ENCODE data around the gene HOXA2.

- TF ChIP-seq, protein P1, sequence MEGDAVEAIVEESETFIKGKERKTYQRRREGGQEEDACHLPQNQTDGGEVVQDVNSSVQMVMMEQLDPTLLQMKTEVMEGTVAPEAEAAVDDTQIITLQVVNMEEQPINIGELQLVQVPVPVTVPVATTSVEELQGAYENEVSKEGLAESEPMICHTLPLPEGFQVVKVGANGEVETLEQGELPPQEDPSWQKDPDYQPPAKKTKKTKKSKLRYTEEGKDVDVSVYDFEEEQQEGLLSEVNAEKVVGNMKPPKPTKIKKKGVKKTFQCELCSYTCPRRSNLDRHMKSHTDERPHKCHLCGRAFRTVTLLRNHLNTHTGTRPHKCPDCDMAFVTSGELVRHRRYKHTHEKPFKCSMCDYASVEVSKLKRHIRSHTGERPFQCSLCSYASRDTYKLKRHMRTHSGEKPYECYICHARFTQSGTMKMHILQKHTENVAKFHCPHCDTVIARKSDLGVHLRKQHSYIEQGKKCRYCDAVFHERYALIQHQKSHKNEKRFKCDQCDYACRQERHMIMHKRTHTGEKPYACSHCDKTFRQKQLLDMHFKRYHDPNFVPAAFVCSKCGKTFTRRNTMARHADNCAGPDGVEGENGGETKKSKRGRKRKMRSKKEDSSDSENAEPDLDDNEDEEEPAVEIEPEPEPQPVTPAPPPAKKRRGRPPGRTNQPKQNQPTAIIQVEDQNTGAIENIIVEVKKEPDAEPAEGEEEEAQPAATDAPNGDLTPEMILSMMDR (IDR thresholded peaks at IDR 0.05): no peak
- no peak for TF ChIP-seq POLR2A (IDR thresholded peaks at IDR 0.05)
- no peak for TF ChIP-seq POLR2AphosphoS5 (IDR thresholded peaks at IDR 0.05; ENCODE audit: insufficient read depth in 1 of 2, low read depth in 1 of 2)
Observed at GRCh38 chr7:27123477-27124053, 21.1 kb upstream of the HOXA2 start.
